SK-N-MC (cell line): Measurements from ENCODE around the gene CYRIA.

ENCODE experiments used
- DNase-seq: peaks from one replicate; pipeline ENCODE4 v3.0.0-alpha.2; 2011; ENCODE audit warnings: low read depth, low spot score
- H3K27ac ChIP-seq: fragments of 200-600 bp; sonication (generic); 2 replicates; pipeline ENCODE4 v1.5.1; 2016; ENCODE audit warnings: mixed run types
- H3K36me3 ChIP-seq: fragments of 200-600 bp; sonication (generic); 2 replicates; pipeline ENCODE4 v1.6.1; 2017; ENCODE audit warnings: antibody characterized with exemption, low read length, mixed read lengths; ENCODE audit not compliant: insufficient read depth
- H3K4me3 ChIP-seq: fragments of 200-600 bp; sonication (generic); 2 replicates; pipeline ENCODE4 v1.5.1; 2016
- H3K9ac ChIP-seq: fragments of 200-600 bp; sonication (generic); 2 replicates; pipeline ENCODE4 v1.8.0; 2017; ENCODE audit warnings: mixed run types, mixed read lengths; ENCODE audit not compliant: insufficient read length
- H3K9me3 ChIP-seq: fragments of 200-600 bp; sonication (generic); 2 replicates; pipeline ENCODE4 v1.6.1; 2017; ENCODE audit warnings: low read depth, mild to moderate bottlenecking, antibody characterized with exemption, low read length, moderate library complexity, mixed read lengths
- EZH2 ChIP-seq: fragments of 200-600 bp; sonication (generic); IDR thresholded peaks from one replicate; pipeline ENCODE4 v1.6.1; 2017; ENCODE audit warnings: antibody characterized with exemption
- FOXP2 ChIP-seq: optimal IDR thresholded peaks from 2 replicates; pipeline ENCODE3; 2011; ENCODE audit warnings: mild to moderate bottlenecking, moderate library complexity; ENCODE audit not compliant: insufficient read depth; ENCODE audit errors: extremely low read length, control extremely low read depth
- POLR2AphosphoS5 ChIP-seq: IDR thresholded peaks from 2 replicates; pipeline ENCODE4 v1.6.1; 2012; ENCODE audit warnings: mild to moderate bottlenecking, low read depth, low read length, borderline replicate concordance

The CYRIA gene

GRCh38 chr2:16678964-16679363, 13.3 kb upstream of the CYRIA start:
- Histone ChIP-seq H3K27ac (peak overlapping the region; percentile 93), H3K4me3 (no peak overlapping the region), H3K36me3 (peaks cover 15% of the 10 kb centered on the region; the same call in 1 of the 2 replicates), H3K9me3 (peaks cover 11% of the 10 kb centered on the region), H3K9ac (no peak overlapping the region)
- TF ChIP-seq EZH2 (no peak), POLR2AphosphoS5 (no peak), FOXP2 (no peak)
- no peak for DNase-seq

- TF ChIP-seq EZH2 (no peak), FOXP2 (no peak), POLR2AphosphoS5 (no peak)
- no peak for DNase-seq
- peaks cover 11% of the 10 kb centered on the region for H3K9me3 ChIP-seq
- no peak overlapping the region for H3K27ac ChIP-seq
- peaks cover 15% of the 10 kb centered on the region; the same call in 1 of the 2 replicates for H3K36me3 ChIP-seq
- no peak overlapping the region for H3K9ac ChIP-seq
- no peak overlapping the region for H3K4me3 ChIP-seq
These were observed 12.2 kb upstream of the CYRIA start for GRCh38 chr2:16677875-16678274.

GRCh38 chr2:16675781-16676180, 10.1 kb upstream of the CYRIA start:
- no peak for DNase-seq
- H3K9ac ChIP-seq = no peak overlapping the region
- no peak overlapping the region for H3K4me3 ChIP-seq
- H3K9me3 ChIP-seq = peaks cover 11% of the 10 kb centered on the region
- no peak overlapping the region for H3K27ac ChIP-seq
- H3K36me3 ChIP-seq = peaks cover 8% of the 10 kb centered on the region; the same call in 1 of the 2 replicates
- TF ChIP-seq EZH2 = no peak
- TF ChIP-seq POLR2AphosphoS5 = no peak
- no peak for TF ChIP-seq FOXP2

GRCh38 chr2:16674154-16674553, 8.5 kb upstream of the CYRIA start:
- Histone ChIP-seq H3K27ac (no peak overlapping the region), H3K9ac (no peak overlapping the region), H3K4me3 (no peak overlapping the region), H3K9me3 (peaks cover 11% of the 10 kb centered on the region), H3K36me3 (peaks cover 8% of the 10 kb centered on the region; the same call in 1 of the 2 replicates)
- DNase-seq = no peak
- TF ChIP-seq POLR2AphosphoS5 = no peak
- TF ChIP-seq EZH2 = no peak

- Histone ChIP-seq H3K4me3 (no peak overlapping the region), H3K9ac (no peak overlapping the region), H3K9me3 (no peaks in the 10 kb centered on the region; the same call in 1 of the 2 replicates), H3K36me3 (no peaks in the 10 kb centered on the region), H3K27ac (no peak overlapping the region)
- no peak for DNase-seq
- TF ChIP-seq EZH2 (no peak), FOXP2 (no peak), POLR2AphosphoS5 (no peak)
These were observed 6.1 kb upstream of the CYRIA start for GRCh38 chr2:16671760-16672159.

GRCh38 chr2:16669388-16669787, 3.8 kb upstream of the CYRIA start:
- H3K4me3 ChIP-seq = no peak overlapping the region
- H3K27ac ChIP-seq = peak overlapping the region; percentile 48
- DNase-seq = no peak
- TF ChIP-seq EZH2 = no peak
- no peak for TF ChIP-seq POLR2AphosphoS5
- TF ChIP-seq FOXP2 = no peak
- no peak overlapping the region for H3K9ac ChIP-seq
- H3K9me3 ChIP-seq = no peaks in the 10 kb centered on the region
- no peaks in the 10 kb centered on the region for H3K36me3 ChIP-seq

GRCh38 chr2:16666449-16666801, 791 bp upstream of the CYRIA start:
- Histone ChIP-seq H3K4me3 (peak overlapping the region; percentile 78; the same call in 1 of the 2 replicates), H3K27ac (no peak overlapping the region), H3K9me3 (no peaks in the 10 kb centered on the region), H3K9ac (no peak overlapping the region), H3K36me3 (no peaks in the 10 kb centered on the region)
- no peak for TF ChIP-seq EZH2
- TF ChIP-seq POLR2AphosphoS5 = no peak
- no peak for TF ChIP-seq FOXP2
- no peak for DNase-seq

- peak overlapping the region; percentile 52 for H3K9ac ChIP-seq
- H3K27ac ChIP-seq = no peak overlapping the region
- TF ChIP-seq FOXP2 = no peak
These were observed 556 bp downstream of the CYRIA start for GRCh38 chr2:16664809-16665747.

GRCh38 chr2:16664052-16664731, 1.4 kb downstream of the CYRIA start:
- Histone ChIP-seq H3K4me3 (peak overlapping the region; percentile 78), H3K27ac (no peak overlapping the region), H3K9me3 (no peaks in the 10 kb centered on the region), H3K36me3 (no peaks in the 10 kb centered on the region), H3K9ac (peak overlapping the region; percentile 26)
- TF ChIP-seq EZH2 (no peak), FOXP2 (no peak), POLR2AphosphoS5 (no peak)
- DNase-seq = no peak

More at GRCh38 chr2:16664809-16665747, 556 bp downstream of the CYRIA start:
- H3K36me3 ChIP-seq = no peaks in the 10 kb centered on the region
- DNase-seq = no peak
- H3K4me3 ChIP-seq = peak overlapping the region; percentile 78
- H3K9me3 ChIP-seq = no peaks in the 10 kb centered on the region
